K562 (cell line): ENCODE results near the gene C1QA. TPM values are rescaled to one million over a fixed set of nuclear protein-coding genes. Genes with fewer than 3 reads are reported as not detected.

Experiments
- ARHGAP35 ChIP-seq: fragments of 450-650 bp; IDR thresholded peaks from 2 replicates; pipeline ENCODE4 v1.6.1; 2018; ENCODE audit not compliant: partially characterized antibody
- CREM ChIP-seq: IDR thresholded peaks from 2 replicates; pipeline ENCODE4 v1.6.1; 2014; ENCODE audit warnings: antibody characterized with exemption, low read depth
- NFE2 ChIP-seq: IDR thresholded peaks from 2 replicates; pipeline ENCODE4 v1.6.1; 2014; ENCODE audit warnings: antibody characterized with exemption, low read depth
- RREB1 ChIP-seq: fragments of 250-450 bp; sonication (Bioruptor Pico); IDR thresholded peaks from 2 replicates; pipeline ENCODE4 v1.4.0; 2020
- SETDB1 ChIP-seq: IDR thresholded peaks from one replicate; pipeline ENCODE4 v1.6.1; 2012; ENCODE audit warnings: low read length, control low read depth, inconsistent platforms
- TCF15 ChIP-seq: fragments of 250-450 bp; sonication (Bioruptor Pico); IDR thresholded peaks from 2 replicates; pipeline ENCODE4 v1.8.0; 2022; ENCODE audit warnings: moderate library complexity, mild to moderate bottlenecking, inconsistent platforms
- TEAD1 ChIP-seq, 2 experiments: fragments of 450-650 bp in 1 of 2; sonication (generic) in 1 of 2; formaldehyde crosslinking; IDR thresholded peaks; 2 replicates each; pipeline versions ENCODE4 v1.4.0 to v1.8.0; 2020 to 2022; ENCODE audit warnings: mild to moderate bottlenecking in 2 of 2, missing genetic modification reagents in 1 of 2
- ZBTB17 ChIP-seq: fragments of 450-650 bp; formaldehyde crosslinking; IDR thresholded peaks from 2 replicates; pipeline ENCODE4 v1.4.0; 2020; ENCODE audit warnings: mild to moderate bottlenecking
- ZNF316 ChIP-seq: fragments of 450-650 bp; IDR thresholded peaks from 2 replicates; pipeline ENCODE4 v1.6.1; 2016
- ZNF77 ChIP-seq: fragments of 250-450 bp; sonication (Bioruptor Pico); IDR thresholded peaks from 2 replicates; pipeline ENCODE4 v1.5.0; 2020
- polyA plus RNA-seq, 8 experiments: library from polyadenylated mRNA; depleted of rRNA in 4 of 8; stranded (reverse) in 5 of 8; unstranded in 3 of 8; fragments of >200 nt; fragmentation: Nextera tagmentation in 2 of 8; fragmentation: Illumina TruSeq in 1 of 8; extraction: Ambion mirVana in 2 of 8; extraction: Trizol in 1 of 8; gene quantifications; 2 replicates each; pipeline versions ENCODE4 v1.2.1 to v1.2.3, GENCODE V29; 2011 to 2014; ENCODE audit warnings: inconsistent platforms in 1 of 8, missing spikeins in 1 of 8
- total RNA-seq, 7 experiments: library from RNA; depleted of rRNA in 6 of 7; stranded (reverse); fragments of >200 nt in 6 of 7; fragmentation: Illumina TruSeq in 2 of 7; extraction: Trizol in 2 of 7; gene quantifications; 2 replicates each; pipeline versions ENCODE4 v1.2.1 to v1.2.3, GENCODE V29; 2011 to 2021; ENCODE audit warnings: low replicate concordance in 1 of 7

Gene C1QA
- total and polyA plus RNA-seq, 9 of the 15 experiments (the other 6 are each of a cell fraction or from before 2014, with no cell fraction given), result 0.71 TPM; not detected in 8

GRCh38 chr1:22646384-22646783, 10.0 kb downstream of the C1QA start (continued):
- no peak for TF ChIP-seq RREB1 (CRISPR knock-in tag)
- no peak for TF ChIP-seq TEAD1 (CRISPR knock-in tag; IDR thresholded peaks at IDR 0.05)
- TF ChIP-seq TCF15, result no peak
- no peak for TF ChIP-seq ZNF77 (CRISPR knock-in tag)
- TF ChIP-seq ZNF316, result no peak
- TF ChIP-seq SETDB1, result no peak
- no peak for TF ChIP-seq NFE2
- no peak for TF ChIP-seq ARHGAP35
- no peak for TF ChIP-seq CREM
- no peak for TF ChIP-seq ZBTB17 (CRISPR knock-in tag)
- TF ChIP-seq, all 486 proteins: peak for 0
